ENCODE results near the gene RCSD1.

The RCSD1 gene

GRCh38 chr1:167734227-167734626 lies 104.2 kb downstream of the RCSD1 start:
- no peak for TF ChIP-seq CREB1 (IDR thresholded peaks at IDR 0.05; ENCODE audit: low read depth)
- TF ChIP-seq FOXM1 (IDR thresholded peaks at IDR 0.05; ENCODE audit: borderline replicate concordance, low read depth), result no peak
- no peak for TF ChIP-seq RAD21 (IDR thresholded peaks at IDR 0.05; ENCODE audit: low read depth)
- no peak for TF ChIP-seq REST (IDR thresholded peaks at IDR 0.05; ENCODE audit: low read depth)

GRCh38 chr1:167734841-167735240 lies 104.8 kb downstream of the RCSD1 start:
- TF ChIP-seq MAX (IDR thresholded peaks at IDR 0.05) (no peak), YY1 (IDR thresholded peaks at IDR 0.05; ENCODE audit: low read depth) (no peak), TEAD4 (IDR thresholded peaks at IDR 0.05) (no peak), NFIC (IDR thresholded peaks at IDR 0.05) (no peak), ZBTB7A (IDR thresholded peaks at IDR 0.05; ENCODE audit: low read depth) (no peak), FOXM1 (IDR thresholded peaks at IDR 0.05; ENCODE audit: borderline replicate concordance, low read depth) (no peak)

- TF ChIP-seq EGR1 (IDR thresholded peaks at IDR 0.05) (no peak), TCF12 (IDR thresholded peaks at IDR 0.05; ENCODE audit: low read depth) (no peak), ZBTB7A (IDR thresholded peaks at IDR 0.05; ENCODE audit: low read depth) (no peak), REST (IDR thresholded peaks at IDR 0.05; ENCODE audit: low read depth) (no peak), YY1 (IDR thresholded peaks at IDR 0.05; ENCODE audit: low read depth) (no peak), NFIC (IDR thresholded peaks at IDR 0.05) (no peak), FOXM1 (IDR thresholded peaks at IDR 0.05; ENCODE audit: borderline replicate concordance, low read depth) (no peak)
Measured at GRCh38 chr1:167737169-167737568, 107.1 kb downstream of the RCSD1 start.

GRCh38 chr1:167738158-167738557 lies 108.1 kb downstream of the RCSD1 start:
- TF ChIP-seq CREB1 (IDR thresholded peaks at IDR 0.05; ENCODE audit: low read depth), result no peak
- TF ChIP-seq FOXM1 (IDR thresholded peaks at IDR 0.05; ENCODE audit: borderline replicate concordance, low read depth), result no peak
- TF ChIP-seq MAX (IDR thresholded peaks at IDR 0.05), result no peak
- no peak for TF ChIP-seq USF1 (IDR thresholded peaks at IDR 0.05)
- no peak for TF ChIP-seq TCF12 (IDR thresholded peaks at IDR 0.05; ENCODE audit: low read depth)
- TF ChIP-seq RAD21 (IDR thresholded peaks at IDR 0.05; ENCODE audit: low read depth), result no peak
- no peak for TF ChIP-seq REST (IDR thresholded peaks at IDR 0.05; ENCODE audit: low read depth)
- no peak for TF ChIP-seq ZBTB7A (IDR thresholded peaks at IDR 0.05; ENCODE audit: low read depth)
- TF ChIP-seq YY1 (IDR thresholded peaks at IDR 0.05; ENCODE audit: low read depth), result no peak
- no peak for TF ChIP-seq EP300 (IDR thresholded peaks at IDR 0.05; ENCODE audit: borderline replicate concordance)
- no peak for TF ChIP-seq NFIC (IDR thresholded peaks at IDR 0.05)
- no peak for TF ChIP-seq EGR1 (IDR thresholded peaks at IDR 0.05)
- TF ChIP-seq TEAD4 (IDR thresholded peaks at IDR 0.05), result no peak
- no peak for TF ChIP-seq TAF1 (IDR thresholded peaks at IDR 0.05; ENCODE audit: low read depth)

- TF ChIP-seq TCF12 (IDR thresholded peaks at IDR 0.05; ENCODE audit: low read depth) (no peak), YY1 (IDR thresholded peaks at IDR 0.05; ENCODE audit: low read depth) (no peak), MAX (IDR thresholded peaks at IDR 0.05) (no peak), USF1 (IDR thresholded peaks at IDR 0.05) (no peak), TEAD4 (IDR thresholded peaks at IDR 0.05) (no peak), REST (IDR thresholded peaks at IDR 0.05; ENCODE audit: low read depth) (no peak), FOXM1 (IDR thresholded peaks at IDR 0.05; ENCODE audit: borderline replicate concordance, low read depth) (no peak), NFIC (IDR thresholded peaks at IDR 0.05) (no peak), EGR1 (IDR thresholded peaks at IDR 0.05) (no peak), EP300 (IDR thresholded peaks at IDR 0.05; ENCODE audit: borderline replicate concordance) (no peak)
Measured at GRCh38 chr1:167739752-167740151, 109.7 kb downstream of the RCSD1 start.
